PFSK-1 (cell line): ENCODE data around the gene UTP18.

Experiments used
- FOXP2 ChIP-seq: optimal IDR thresholded peaks from 2 replicates; pipeline ENCODE3; 2011; ENCODE audit warnings: borderline replicate concordance, control low read depth, inconsistent platforms; ENCODE audit not compliant: insufficient read depth; ENCODE audit errors: extremely low read length, extremely low read depth
- POLR2AphosphoS5 ChIP-seq: IDR thresholded peaks from 2 replicates; pipeline ENCODE4 v1.6.1; 2012; ENCODE audit warnings: low read depth, mild to moderate bottlenecking, control low read depth, low read length, moderate library complexity
- SIN3A ChIP-seq: IDR thresholded peaks from 2 replicates; pipeline ENCODE4 v1.6.1; 2012; ENCODE audit warnings: mild to moderate bottlenecking, low read length, moderate library complexity, borderline replicate concordance; ENCODE audit not compliant: insufficient read depth
- TAF1 ChIP-seq: IDR thresholded peaks from 2 replicates; pipeline ENCODE4 v1.6.1; 2012; ENCODE audit warnings: low read length, control low read depth, borderline replicate concordance; ENCODE audit not compliant: insufficient read depth
- TF ChIP-seq, protein P1 (sequence below), 2 experiments: IDR thresholded peaks; 2 replicates each; pipeline versions ENCODE4 v1.6.1 to v1.8.0; 2011 to 2012; ENCODE audit warnings: low read depth in 2 of 2, low read length in 2 of 2, control low read depth in 1 of 2, inconsistent platforms in 1 of 2, mild to moderate bottlenecking in 1 of 2, moderate library complexity in 1 of 2; ENCODE audit not compliant: insufficient read depth in 1 of 2

DNA sequence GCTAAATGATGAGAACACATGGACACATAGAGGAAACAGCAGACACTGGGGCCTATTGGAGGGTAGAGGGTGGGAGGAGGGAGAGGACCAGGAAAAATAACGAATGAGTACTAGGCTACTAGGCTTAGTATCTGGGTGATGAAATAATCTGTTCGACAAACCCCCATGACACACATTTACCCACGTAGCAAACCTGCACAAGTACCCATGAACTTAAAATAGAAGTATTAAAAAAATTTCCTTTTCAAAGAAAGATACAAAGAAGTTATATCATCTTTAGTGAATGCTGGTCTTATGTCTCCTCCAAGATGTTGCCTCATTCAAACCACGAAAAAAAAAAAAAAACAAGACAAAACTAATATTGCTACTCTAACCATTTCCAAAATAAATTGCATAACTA is 32.2 kb upstream of the UTP18 start:
- TF ChIP-seq POLR2AphosphoS5 = no peak
- no peak for TF ChIP-seq TAF1
- TF ChIP-seq, protein P1, sequence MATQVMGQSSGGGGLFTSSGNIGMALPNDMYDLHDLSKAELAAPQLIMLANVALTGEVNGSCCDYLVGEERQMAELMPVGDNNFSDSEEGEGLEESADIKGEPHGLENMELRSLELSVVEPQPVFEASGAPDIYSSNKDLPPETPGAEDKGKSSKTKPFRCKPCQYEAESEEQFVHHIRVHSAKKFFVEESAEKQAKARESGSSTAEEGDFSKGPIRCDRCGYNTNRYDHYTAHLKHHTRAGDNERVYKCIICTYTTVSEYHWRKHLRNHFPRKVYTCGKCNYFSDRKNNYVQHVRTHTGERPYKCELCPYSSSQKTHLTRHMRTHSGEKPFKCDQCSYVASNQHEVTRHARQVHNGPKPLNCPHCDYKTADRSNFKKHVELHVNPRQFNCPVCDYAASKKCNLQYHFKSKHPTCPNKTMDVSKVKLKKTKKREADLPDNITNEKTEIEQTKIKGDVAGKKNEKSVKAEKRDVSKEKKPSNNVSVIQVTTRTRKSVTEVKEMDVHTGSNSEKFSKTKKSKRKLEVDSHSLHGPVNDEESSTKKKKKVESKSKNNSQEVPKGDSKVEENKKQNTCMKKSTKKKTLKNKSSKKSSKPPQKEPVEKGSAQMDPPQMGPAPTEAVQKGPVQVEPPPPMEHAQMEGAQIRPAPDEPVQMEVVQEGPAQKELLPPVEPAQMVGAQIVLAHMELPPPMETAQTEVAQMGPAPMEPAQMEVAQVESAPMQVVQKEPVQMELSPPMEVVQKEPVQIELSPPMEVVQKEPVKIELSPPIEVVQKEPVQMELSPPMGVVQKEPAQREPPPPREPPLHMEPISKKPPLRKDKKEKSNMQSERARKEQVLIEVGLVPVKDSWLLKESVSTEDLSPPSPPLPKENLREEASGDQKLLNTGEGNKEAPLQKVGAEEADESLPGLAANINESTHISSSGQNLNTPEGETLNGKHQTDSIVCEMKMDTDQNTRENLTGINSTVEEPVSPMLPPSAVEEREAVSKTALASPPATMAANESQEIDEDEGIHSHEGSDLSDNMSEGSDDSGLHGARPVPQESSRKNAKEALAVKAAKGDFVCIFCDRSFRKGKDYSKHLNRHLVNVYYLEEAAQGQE (IDR thresholded peaks at IDR 0.05; ENCODE audit: insufficient read depth in 1 of 2, low read depth in 2 of 2, low read length in 2 of 2) = no peak
- no peak for TF ChIP-seq FOXP2
- no peak for TF ChIP-seq SIN3A
